K562 (cell line): ENCODE results near the gene CAMK2A. TPM values are rescaled to one million over a fixed set of nuclear protein-coding genes. Genes with fewer than 3 reads are reported as not detected.

ENCODE experiments used
- IRF2 ChIP-seq: sonication (generic); formaldehyde crosslinking; IDR thresholded peaks from 2 replicates; pipeline ENCODE4 v1.8.1; 2022; ENCODE audit warnings: mild to moderate bottlenecking, missing genetic modification reagents
- NRF1 ChIP-seq, 2 experiments: fragments of 450-650 bp; IDR thresholded peaks in 1 of 2; conservative IDR thresholded peaks in 1 of 2; 2 replicates each; pipeline ENCODE4 v1.6.1; 2014; ENCODE audit warnings: mild to moderate bottlenecking in 2 of 2
- ZNF175 ChIP-seq: fragments of 200-800 bp; sonication (Bioruptor generic); IDR thresholded peaks from 2 replicates; pipeline ENCODE4 v1.6.1; 2016; ENCODE audit warnings: low read depth, mild to moderate bottlenecking, missing genetic modification characterization, missing compliant biosample characterization
- polyA plus RNA-seq, 8 experiments: library from polyadenylated mRNA; depleted of rRNA in 4 of 8; stranded (reverse) in 5 of 8; unstranded in 3 of 8; fragments of >200 nt; fragmentation: Nextera tagmentation in 2 of 8; fragmentation: Illumina TruSeq in 1 of 8; extraction: Ambion mirVana in 2 of 8; extraction: Trizol in 1 of 8; gene quantifications; 2 replicates each; pipeline versions ENCODE4 v1.2.1 to v1.2.3, GENCODE V29; 2011 to 2014; ENCODE audit warnings: inconsistent platforms in 1 of 8, missing spikeins in 1 of 8
- total RNA-seq, 7 experiments: library from RNA; depleted of rRNA in 6 of 7; stranded (reverse); fragments of >200 nt in 6 of 7; fragmentation: Illumina TruSeq in 2 of 7; extraction: Trizol in 2 of 7; gene quantifications; 2 replicates each; pipeline versions ENCODE4 v1.2.1 to v1.2.3, GENCODE V29; 2011 to 2021; ENCODE audit warnings: low replicate concordance in 1 of 7
- TF ChIP-seq, protein P1 (sequence below): fragments of 250-450 bp; sonication (Bioruptor Pico); IDR thresholded peaks from 2 replicates; pipeline ENCODE4 v1.9.0; 2021; ENCODE audit warnings: mild to moderate bottlenecking, inconsistent platforms
- TF ChIP-seq, protein P2 (sequence below): fragments of 250-450 bp; sonication (Bioruptor Pico); IDR thresholded peaks from 2 replicates; pipeline ENCODE4 v1.5.0; 2020; ENCODE audit warnings: mild to moderate bottlenecking

Gene CAMK2A
- total and polyA plus RNA-seq, 9 of the 15 experiments (the other 6 are each of a cell fraction or from before 2014, with no cell fraction given) = 0.01 to 0.18 (median 0.04) TPM; not detected in 6

DNA sequence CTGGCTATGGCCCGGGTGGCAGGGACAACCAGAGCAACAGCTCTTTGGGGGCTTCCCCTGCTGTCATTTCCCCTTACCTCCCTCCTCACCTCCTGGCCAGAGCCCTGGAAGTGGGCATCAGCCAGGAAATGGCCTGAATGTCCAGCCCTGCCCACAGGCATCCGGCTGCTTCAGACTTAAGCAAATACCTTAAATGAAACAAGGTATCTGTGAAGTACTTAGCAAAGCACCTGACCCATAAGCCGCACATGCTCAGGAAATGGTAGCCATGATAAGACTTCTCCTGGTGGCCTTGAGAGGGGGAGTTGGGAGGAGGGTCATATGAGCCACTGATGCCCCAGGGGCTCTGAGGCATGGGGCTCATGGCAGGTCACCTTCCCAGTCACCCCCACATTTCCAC, 43.8 kb downstream of the CAMK2A start (continued):
- TF ChIP-seq, protein P1, sequence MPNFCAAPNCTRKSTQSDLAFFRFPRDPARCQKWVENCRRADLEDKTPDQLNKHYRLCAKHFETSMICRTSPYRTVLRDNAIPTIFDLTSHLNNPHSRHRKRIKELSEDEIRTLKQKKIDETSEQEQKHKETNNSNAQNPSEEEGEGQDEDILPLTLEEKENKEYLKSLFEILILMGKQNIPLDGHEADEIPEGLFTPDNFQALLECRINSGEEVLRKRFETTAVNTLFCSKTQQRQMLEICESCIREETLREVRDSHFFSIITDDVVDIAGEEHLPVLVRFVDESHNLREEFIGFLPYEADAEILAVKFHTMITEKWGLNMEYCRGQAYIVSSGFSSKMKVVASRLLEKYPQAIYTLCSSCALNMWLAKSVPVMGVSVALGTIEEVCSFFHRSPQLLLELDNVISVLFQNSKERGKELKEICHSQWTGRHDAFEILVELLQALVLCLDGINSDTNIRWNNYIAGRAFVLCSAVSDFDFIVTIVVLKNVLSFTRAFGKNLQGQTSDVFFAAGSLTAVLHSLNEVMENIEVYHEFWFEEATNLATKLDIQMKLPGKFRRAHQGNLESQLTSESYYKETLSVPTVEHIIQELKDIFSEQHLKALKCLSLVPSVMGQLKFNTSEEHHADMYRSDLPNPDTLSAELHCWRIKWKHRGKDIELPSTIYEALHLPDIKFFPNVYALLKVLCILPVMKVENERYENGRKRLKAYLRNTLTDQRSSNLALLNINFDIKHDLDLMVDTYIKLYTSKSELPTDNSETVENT (CRISPR knock-in tag) = no peak
- TF ChIP-seq NRF1 (conservative IDR thresholded peaks at IDR 0.05 in 1 of 2, IDR thresholded peaks at IDR 0.05 in 1 of 2) (peak; percentile 52 to 61; a peak in 3 of 4 replicates), IRF2 (CRISPR knock-in tag) (no peak), ZNF175 (CRISPR knock-in tag) (0 out of 2 replicates have a peak, but pooled peaks have one; percentile 7)
- TF ChIP-seq, protein P2, sequence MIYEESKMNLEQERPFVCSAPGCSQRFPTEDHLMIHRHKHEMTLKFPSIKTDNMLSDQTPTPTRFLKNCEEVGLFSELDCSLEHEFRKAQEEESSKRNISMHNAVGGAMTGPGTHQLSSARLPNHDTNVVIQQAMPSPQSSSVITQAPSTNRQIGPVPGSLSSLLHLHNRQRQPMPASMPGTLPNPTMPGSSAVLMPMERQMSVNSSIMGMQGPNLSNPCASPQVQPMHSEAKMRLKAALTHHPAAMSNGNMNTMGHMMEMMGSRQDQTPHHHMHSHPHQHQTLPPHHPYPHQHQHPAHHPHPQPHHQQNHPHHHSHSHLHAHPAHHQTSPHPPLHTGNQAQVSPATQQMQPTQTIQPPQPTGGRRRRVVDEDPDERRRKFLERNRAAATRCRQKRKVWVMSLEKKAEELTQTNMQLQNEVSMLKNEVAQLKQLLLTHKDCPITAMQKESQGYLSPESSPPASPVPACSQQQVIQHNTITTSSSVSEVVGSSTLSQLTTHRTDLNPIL (CRISPR knock-in tag) = 0 out of 2 replicates have a peak, but pooled peaks have one; percentile 13
